HG03457 (cell line): ENCODE results near the gene CRMP1.
"Not testable (repeated sequence)": the region's sequence is repeated elsewhere in the genome, so short reads cannot be mapped to it uniquely, and the experiment has no call there.

Experiments used
- ATAC-seq: cut with Tn5 transposase; IDR thresholded peaks from one replicate; pipeline ENCODE4 v1.9.1; 2021; ENCODE audit warnings: moderate number of reproducible peaks; ENCODE audit not compliant: unreplicated experiment

CRMP1 gene

DNA sequence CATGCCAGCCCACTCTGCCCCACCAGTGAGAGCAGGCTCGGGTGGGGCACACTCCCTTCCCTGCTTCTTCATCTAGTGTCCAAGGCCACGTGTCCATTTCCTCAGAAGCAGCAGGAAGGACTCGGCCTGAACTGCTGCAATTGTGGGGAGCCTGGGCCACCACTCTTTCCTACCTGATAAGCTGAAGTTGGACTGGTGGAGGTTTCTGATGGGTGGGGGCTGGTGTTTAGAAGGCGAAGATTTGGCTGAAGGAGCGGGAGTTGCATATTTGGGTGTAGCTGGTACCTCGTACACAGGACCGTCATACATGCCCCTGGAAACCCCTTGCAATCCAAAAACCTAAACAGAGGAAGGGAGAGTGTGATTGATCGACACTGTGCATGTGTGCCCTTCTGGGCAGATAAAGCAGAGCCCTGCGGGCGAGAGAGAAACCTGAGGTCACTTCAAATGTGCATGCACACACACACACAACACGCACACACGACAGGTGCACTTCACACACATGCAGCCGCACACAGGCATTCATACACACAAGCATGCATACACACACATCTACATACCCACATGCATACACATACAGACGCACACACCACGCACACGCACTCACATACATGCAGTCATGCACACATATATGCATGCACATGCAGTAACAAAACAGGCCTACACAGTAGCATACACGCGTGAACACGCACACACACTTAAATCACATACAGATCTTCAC lies 67.4 kb downstream of the CRMP1 start:
- no peak for ATAC-seq

GRCh38 chr4:5824635-5825034 lies 68.3 kb downstream of the CRMP1 start:
- ATAC-seq, result no peak

DNA sequence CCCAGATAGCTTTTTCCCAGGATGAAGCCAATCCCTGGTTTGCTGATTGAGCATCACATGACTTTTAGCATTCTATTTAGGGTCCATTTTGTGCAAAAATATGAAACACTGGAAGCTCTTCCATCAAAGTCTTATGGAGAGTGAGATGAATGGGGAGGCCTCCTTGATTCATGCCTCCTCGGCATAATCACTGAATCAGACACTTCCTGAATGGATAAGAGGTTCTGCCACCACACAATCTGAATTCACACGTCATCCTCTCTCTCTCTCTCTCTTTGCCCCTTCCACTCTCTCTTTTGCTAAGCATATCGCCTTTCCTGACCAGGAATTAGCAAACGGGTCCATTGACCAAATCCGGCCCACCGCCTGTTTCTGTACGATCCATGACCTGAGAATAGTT lies 68.7 kb downstream of the CRMP1 start:
- ATAC-seq, result no peak

- no peak for ATAC-seq
Observed at GRCh38 chr4:5823542-5824211, 69.2 kb downstream of the CRMP1 start.

GRCh38 chr4:5822619-5823018 lies 70.3 kb downstream of the CRMP1 start:
- ATAC-seq, result no peak

DNA sequence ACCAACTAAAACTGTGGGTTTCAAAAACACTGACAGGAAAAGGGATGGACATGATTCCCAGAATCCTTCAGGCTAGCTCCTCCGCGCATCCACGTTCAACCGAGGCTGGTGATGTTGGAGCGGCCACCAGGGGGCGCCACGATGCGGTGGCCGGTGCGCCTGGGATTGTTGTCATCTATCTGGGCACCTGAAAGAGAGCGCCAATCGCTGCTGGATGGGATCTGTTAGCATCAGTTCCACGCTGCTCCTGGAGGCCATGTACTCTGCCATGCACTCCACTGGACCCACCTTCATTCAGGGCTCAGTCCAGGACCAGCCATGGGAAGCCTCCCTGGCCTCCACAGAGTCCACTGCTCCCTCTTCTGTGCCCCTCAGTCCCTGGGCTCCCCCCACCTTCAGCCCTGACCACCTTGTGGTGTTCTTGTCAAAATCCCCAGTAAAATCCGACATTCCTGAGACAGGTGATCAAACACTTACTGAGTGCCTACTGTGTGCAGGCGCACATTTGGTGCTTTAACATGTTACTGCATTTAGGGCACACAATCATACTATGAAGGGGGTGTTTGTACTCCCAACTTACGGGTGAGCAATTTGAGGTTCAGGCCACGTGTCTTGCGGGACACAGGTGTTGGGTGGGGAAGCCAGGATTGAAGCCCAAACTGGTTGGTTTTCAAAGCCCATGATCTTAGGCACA lies 71.1 kb downstream of the CRMP1 start:
- no peak for ATAC-seq

DNA sequence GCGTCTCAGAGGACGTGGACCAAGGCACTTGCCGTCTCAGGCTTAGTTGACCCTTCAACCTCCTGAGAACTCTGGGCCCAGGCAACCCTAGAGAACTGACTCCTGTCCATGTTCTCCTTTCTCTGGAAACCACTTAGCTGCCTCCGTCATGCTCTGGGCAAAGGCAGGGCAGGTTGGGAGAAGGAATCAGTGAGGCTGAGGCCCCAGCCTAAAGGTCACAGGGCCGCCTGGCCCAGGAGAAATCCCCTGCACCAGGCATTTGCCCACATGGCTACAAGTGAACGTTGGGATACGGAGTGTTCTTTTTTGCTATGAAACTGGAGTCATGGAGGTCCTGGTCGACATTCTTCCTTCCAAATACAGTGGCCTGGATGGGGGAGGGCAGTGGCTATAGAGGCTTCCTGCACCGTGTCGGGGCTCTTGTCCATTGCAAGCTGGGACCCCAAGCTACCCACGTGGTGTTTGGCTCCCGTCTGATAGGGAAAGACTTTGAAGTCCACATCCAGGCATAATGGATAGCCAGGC lies 76.0 kb downstream of the CRMP1 start:
- ATAC-seq, result no peak

DNA sequence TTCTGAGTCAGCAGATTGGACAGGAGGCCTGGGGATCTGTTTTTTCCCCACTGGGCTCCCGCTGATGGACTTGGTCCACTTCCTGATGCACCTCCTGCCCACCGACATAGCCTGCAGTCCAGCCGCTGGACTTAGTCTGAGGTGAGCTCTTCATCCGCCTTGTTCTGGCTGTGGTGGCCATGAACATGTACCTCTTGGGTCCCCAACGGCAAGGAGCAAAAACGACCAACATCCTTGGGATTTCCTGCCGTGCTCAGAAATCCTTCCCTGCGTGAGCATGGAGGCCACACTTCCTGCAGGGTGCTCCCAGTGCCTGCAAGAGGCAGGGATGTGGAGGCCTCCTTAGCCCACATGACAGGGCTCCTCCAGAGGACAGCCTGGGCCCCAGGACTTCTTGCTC lies 76.8 kb downstream of the CRMP1 start:
- ATAC-seq, result no peak

GRCh38 chr4:5815641-5816040 lies 77.2 kb downstream of the CRMP1 start:
- no peak for ATAC-seq

DNA sequence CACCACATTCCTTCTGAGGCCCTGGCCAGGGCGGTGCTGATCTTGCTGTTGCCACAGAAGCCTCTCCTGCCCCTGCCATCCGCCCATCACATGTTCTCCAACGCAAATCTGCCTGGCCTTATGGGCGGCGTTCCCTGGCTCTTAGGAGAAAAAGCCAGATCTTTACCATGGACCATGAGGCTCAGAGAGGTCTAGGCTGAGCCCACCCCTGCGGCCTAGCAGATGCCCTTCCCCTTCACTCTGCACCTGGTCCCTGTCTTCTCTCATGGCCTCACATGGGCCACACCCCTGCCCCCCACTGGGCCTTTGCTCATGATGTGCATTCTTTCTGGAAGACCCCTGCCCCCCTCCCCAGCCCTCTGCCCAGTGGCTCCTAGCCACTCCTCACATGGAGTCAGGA lies 78.5 kb downstream of the CRMP1 start:
- ATAC-seq, result no peak

DNA sequence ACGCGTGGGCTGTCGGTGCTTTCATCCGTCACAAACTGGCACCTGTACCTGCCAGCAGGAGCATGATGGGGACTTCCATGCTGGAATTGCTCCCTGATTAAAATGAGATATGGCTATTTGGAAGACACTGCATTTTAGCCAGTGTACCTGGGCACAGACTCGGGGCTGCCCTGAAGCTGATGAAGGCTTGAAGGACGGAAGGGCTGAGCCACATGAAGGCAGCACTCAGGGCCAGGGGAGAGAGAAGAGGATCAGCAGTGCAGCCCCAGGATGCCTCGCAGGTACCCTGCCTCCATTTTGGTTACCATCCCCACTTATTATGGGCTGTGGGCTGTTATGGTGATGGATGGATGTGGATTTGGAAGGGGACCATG lies 79.0 kb downstream of the CRMP1 start:
- ATAC-seq, result no peak

- ATAC-seq, result no peak
Observed at GRCh38 chr4:5812506-5813229, 80.2 kb downstream of the CRMP1 start.

DNA sequence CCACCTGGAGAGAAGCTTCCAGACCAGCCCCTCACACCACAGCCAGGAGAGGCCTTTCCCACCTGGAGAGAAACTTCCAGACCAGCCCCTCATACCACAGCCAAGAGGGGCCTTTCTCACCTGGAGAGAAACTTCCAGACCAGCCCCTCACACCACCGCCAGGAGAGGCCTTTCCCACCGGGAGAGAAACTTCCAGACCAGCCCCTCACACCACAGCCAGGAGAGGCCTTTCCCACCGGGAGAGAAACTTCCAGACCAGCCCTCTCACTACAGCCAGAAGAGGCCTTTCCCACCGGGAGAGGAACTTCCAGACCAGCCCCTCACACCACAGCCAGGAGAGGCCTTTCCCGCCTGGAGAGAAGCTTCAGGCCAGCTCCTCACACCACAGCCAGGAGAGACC lies 80.8 kb downstream of the CRMP1 start:
- ATAC-seq, result not testable (repeated sequence)

DNA sequence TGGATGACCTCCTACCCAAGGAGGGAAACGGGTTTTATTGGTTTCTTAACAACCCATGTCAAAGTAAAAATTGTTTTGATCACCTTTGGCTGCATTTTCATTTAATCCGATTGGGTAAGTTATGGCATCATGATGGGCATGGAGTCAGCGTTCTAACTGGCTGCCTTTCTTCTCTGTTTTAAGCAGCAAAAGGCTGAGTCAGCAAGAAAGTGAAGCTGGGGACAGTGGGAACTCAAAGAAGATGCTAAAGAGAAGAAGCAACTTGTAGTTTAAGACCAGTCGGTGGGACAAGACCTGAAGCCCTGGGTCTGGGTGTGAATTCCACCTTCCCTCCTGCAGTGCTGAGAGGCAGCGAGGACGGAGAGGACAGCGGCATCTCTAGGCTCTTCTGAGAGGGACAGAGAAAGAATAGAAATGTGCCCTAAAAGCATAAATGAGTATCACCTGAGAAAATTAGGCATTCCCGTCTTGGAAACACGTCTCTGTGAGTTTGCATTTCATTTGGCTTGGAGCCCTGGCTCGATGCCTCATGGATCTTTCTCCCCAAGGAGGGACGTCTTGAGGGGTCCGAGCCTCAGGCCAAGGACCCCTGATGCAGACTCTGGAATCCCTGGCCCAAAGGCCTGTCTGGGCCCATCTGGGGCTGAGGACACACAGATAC lies 82.0 kb downstream of the CRMP1 start:
- ATAC-seq, result no peak

DNA sequence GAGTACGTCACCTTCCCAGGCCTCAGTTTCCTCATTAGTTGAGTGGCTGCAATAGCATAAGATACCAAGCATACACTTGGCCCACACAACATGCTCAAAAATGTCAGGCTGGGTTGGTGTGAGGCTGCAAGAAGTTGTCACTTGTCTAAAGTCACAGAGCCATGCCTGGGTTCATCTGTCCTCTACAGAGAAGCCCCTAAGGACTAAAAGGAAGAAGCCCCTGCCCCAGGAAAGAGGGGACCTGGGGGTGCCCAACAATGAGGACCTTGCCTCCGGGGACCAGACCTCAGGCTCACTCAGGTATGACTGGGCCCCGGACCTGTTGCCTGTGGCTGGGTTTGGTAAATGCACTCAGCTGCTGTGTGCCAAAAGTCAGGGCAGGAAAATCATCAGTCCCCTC lies 82.7 kb downstream of the CRMP1 start:
- ATAC-seq, result no peak

DNA sequence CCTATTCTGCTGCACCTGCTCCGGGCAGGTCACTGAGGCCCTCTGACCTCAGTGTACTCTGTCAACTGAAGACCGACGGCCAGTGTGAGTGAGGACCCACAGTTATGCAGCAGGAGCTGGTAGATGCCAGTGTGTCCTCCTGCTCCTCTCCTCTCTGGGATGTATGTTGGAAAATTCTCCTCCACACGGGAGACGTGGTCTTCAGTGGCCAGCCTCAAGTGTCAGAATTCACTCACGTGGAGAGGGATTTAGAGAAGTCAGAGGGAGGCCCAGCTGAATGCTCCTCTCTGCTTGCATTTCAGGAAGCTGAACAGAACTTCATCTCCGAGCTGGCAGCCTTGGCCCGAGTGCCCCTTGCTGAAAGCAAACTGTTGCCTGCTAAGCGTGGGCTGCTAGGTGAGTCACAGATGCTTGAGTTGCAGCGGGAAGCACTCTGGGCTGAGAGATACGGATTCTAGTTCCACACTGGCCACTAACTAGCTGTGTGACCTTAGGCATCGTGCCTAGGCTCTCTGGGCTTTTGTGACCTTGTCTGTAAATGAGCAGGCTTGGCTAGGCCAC lies 83.6 kb downstream of the CRMP1 start:
- no peak for ATAC-seq

DNA sequence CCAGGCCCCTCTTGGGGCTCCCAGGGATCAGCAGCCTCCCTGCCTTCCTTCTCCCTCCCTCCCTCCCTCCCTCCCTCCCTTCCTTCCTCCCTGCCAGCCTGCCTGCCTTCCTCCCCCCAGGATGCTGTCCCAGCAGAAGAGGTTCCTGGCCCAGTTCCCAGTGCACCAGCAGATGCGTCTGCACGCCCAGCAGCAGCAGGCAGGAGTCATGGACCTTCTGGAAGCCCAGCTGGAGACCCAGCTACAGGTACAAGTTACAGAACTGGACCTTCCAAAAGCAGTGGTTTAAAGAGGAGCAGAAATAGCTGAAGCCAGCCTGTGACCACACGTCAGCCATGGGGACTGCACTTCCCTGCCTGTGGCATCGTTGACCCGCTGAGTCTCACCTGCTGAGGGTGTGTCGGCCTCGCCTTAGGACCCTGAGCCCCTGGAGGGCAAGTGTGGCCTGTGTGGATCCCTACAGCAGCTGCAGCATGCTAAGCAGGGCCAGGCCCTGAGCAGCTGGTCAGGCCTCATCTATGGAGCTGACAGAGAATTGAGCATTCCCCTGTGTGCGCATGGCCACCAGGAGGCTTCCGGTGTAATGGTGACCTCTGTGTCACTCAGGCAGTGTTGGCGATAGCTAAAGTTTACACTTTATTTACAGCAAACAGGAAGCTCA lies 84.7 kb downstream of the CRMP1 start:
- no peak for ATAC-seq

DNA sequence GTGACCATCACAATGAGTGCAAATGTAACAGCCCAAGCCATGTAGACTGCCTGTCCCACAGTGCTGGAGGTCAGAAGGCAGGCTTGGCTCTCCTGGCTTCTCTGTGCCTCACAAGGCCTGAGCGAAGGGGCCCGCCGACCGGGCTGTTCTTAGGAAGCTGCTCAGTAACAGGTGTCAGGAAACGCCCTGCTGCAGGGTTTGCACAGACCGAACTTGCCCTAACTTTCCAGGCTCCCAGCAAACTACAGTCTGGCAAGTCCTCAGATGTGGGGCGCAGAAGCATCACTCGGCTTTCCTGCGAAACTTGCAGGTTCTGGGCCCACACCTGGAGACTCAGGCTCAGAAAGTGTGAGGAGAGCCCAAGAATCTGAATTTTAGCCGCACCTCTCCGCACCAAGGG lies 87.6 kb downstream of the CRMP1 start:
- ATAC-seq, result no peak

- no peak for ATAC-seq
Observed at GRCh38 chr4:5804656-5805055, 88.2 kb downstream of the CRMP1 start.

- no peak for ATAC-seq
Observed at GRCh38 chr4:5802565-5802964, 90.3 kb downstream of the CRMP1 start.
